ENCODE results near the gene ICAM5. TPM values are rescaled to one million over a fixed set of nuclear protein-coding genes. Genes with fewer than 3 reads are reported as not detected.

Gene ICAM5
- total and polyA plus RNA-seq, 8 donors = 0.08 to 0.30 (median 0.21) TPM; not detected in 1

DNA sequence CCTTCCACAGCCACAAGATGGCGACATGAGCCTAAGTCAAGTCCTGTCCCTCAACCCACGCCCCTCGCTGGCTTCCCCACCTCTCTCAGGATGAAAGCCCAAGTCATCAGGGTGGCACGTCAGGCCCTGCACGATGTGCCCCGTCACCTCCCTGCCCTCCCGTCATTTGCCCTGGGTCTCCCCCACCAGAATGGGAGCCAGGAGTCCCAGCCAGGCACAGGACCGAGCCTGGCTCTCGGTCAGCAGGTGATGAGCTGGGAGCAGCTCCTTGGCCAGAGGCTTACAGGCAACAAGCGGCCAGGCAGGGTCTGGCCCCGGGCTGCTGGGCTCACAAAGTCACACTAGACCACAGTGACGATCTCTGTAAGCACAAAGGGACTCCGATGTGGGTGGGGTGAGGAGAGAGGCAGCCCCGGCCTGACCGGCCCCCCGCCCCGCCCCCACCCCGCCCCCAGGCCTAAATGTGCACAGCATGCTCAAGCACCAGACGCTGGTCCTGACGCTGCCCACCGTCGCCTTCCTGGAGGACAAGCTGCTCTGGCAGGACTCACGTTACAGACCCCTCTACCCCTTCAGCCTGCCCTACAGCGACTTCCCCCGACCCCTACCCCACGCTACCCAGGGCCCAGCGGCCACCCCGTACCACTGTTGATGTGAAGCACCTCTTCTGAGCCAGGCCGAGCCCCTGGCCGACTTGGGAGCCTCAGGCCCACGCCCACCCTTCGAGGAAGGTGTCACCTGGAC is 30.4 kb upstream of the ICAM5 start:
- TF ChIP-seq, protein P1, sequence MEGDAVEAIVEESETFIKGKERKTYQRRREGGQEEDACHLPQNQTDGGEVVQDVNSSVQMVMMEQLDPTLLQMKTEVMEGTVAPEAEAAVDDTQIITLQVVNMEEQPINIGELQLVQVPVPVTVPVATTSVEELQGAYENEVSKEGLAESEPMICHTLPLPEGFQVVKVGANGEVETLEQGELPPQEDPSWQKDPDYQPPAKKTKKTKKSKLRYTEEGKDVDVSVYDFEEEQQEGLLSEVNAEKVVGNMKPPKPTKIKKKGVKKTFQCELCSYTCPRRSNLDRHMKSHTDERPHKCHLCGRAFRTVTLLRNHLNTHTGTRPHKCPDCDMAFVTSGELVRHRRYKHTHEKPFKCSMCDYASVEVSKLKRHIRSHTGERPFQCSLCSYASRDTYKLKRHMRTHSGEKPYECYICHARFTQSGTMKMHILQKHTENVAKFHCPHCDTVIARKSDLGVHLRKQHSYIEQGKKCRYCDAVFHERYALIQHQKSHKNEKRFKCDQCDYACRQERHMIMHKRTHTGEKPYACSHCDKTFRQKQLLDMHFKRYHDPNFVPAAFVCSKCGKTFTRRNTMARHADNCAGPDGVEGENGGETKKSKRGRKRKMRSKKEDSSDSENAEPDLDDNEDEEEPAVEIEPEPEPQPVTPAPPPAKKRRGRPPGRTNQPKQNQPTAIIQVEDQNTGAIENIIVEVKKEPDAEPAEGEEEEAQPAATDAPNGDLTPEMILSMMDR (IDR thresholded peaks at IDR 0.05) = peak in 3 of 4 donors; percentile 56 to 68 (median 59)
- peaks cover 0 to 5% (median 4%) of the 10 kb centered on the region in 3 donors for H3K36me3 ChIP-seq
- FAIRE-seq (no peak), ATAC-seq (peak; percentile 56 to 85 (median 77)), DNase-seq (peak; percentile 75 to 88 (median 83))
- intact Hi-C loops (cut with DNase I) = loop anchor here in 1 of 3 donors (5.0 kb wide), 1 partner anchor 327 kb away; no protein-coding TSS in a partner anchor
- H3K9me3 ChIP-seq = no peaks in the 10 kb centered on the region
- no peaks in the 10 kb centered on the region for H3K4me1 ChIP-seq
- H3K27ac ChIP-seq = peak overlapping the region in 2 of 4 donors; percentile 4 to 27
- WGBS, 2 donors = 60 to 66% methylated on average over 32 of the region's 32 CpGs
- no peak overlapping the region for H3K4me3 ChIP-seq
- no peaks in the 10 kb centered on the region for H3K27me3 ChIP-seq

DNA sequence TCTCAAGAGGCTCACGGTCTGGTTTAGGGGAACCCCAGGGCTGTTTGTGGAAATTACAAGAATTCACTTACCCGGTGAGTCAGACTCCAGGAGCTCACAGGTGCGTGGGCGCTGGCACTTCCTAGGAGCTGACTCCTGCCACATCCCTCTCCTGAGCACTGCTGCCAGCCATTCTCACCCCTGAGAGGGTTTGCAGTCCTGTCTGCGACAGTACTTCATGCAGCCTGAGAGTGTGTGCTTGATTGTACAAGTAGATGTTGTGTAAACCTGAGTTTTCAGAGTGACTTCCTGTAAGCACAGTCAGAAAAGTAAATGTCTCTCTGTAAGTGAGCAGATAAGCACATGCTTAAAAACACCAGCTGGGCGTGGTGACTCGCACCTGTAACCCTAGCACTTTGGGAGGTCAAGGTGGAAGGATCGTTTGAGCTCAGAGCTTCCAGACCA is 29.6 kb upstream of the ICAM5 start:
- H3K27ac ChIP-seq = peak overlapping the region in 1 of 4 donors; percentile 27
- no peak for DNase-seq
- intact Hi-C loops (cut with DNase I) = no loop called here
- no peaks in the 10 kb centered on the region for H3K27me3 ChIP-seq
- no peak overlapping the region for H3K4me3 ChIP-seq
- WGBS, 2 donors = 72 to 80% methylated on average over 8 of the region's 8 CpGs
- ATAC-seq = peak in 3 of 4 donors; percentile 28 to 50 (median 29)
- TF ChIP-seq, protein P1 (IDR thresholded peaks at IDR 0.05) = no peak
- H3K4me1 ChIP-seq = no peaks in the 10 kb centered on the region
- no peaks in the 10 kb centered on the region for H3K9me3 ChIP-seq
- no peak for FAIRE-seq
- H3K36me3 ChIP-seq = peaks cover 0 to 5% (median 4%) of the 10 kb centered on the region in 3 donors

DNA sequence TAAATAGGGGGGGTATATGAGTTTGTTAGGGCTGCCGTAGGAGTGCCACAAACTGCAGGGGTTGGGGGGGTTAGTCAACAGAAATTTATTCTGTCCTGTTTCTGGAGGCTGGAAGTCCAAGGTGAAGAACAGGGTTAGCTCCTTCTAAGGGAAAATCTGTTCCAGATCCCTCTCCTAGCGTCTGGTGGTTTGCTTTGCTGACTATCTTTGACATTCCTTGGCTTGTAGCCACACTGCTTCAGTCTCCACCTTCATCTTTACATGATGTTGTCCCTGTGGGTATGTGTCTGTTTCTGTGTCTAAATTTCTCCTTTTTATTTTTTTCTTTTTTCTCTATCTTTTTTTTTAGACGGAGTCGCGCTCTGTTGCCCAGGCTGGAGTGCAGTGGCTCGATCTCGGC is 27.0 kb upstream of the ICAM5 start:
- no peaks in the 10 kb centered on the region for H3K27me3 ChIP-seq
- TF ChIP-seq, protein P1 (IDR thresholded peaks at IDR 0.05) = no peak
- H3K4me1 ChIP-seq = no peaks in the 10 kb centered on the region
- no peak for DNase-seq
- no peak overlapping the region for H3K4me3 ChIP-seq
- WGBS, 2 donors = 70 to 75% methylated on average over 7 of the region's 7 CpGs
- H3K9me3 ChIP-seq = no peaks in the 10 kb centered on the region
- H3K36me3 ChIP-seq = peaks cover 0 to 4% (median 0%) of the 10 kb centered on the region in 3 donors
- no peak for ATAC-seq
- intact Hi-C loops (cut with DNase I) = no loop called here
- H3K27ac ChIP-seq = no peak overlapping the region
- FAIRE-seq = no peak

DNA sequence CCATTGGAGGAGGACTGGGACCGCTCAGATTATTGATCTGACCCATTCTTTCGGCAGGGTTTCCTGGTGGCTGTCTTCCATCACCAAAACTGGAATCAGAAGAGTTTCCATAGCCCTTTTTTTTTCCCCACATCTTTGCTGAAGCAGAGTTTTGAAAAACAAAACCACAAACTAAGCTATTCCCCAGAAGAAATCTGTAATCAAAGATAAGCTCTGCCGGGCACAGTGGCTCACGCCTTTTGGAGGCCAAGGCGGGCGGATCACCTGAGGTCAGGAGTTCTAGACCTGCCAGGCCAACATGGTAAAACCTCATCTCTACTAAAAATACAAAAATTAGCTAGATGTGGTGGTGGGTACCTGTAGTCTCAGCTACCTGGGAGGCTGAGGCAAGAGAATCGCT is 23.0 kb upstream of the ICAM5 start:
- 50 to 56% methylated on average over 7 of the region's 7 CpGs for WGBS, 2 donors
- Histone ChIP-seq H3K27ac (peak overlapping the region in 2 of 4 donors; percentile 34 to 39), H3K36me3 (no peaks in the 10 kb centered on the region), H3K4me3 (no peak overlapping the region), H3K4me1 (peaks cover 0 to 10% (median 6%) of the 10 kb centered on the region in 3 donors), H3K9me3 (no peaks in the 10 kb centered on the region), H3K27me3 (no peaks in the 10 kb centered on the region)
- DNase-seq (no peak), FAIRE-seq (no peak), ATAC-seq (no peak)
- intact Hi-C loops (cut with DNase I) = no loop called here
- TF ChIP-seq, protein P1 (IDR thresholded peaks at IDR 0.05) = no peak

DNA sequence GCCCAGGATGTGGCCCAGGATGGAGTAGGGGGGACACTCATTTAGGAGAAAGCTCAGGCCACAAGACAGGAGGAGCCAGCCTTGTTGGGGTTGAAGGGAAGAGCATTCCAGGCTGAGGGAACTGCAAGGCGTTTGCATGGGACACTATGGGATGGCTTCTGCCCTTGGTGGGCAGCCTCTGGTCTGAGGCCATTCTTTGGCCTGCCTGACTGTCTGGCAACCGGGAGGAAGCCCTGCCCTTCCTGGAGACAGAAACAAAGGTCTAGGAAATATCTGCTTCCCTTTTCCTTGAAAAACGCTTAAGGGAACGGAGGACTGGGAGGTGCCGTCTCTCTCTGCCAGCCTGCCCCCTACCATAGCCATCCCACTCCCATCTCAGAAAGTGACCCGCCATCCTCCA is 21.7 kb upstream of the ICAM5 start:
- Histone ChIP-seq H3K9me3 (no peaks in the 10 kb centered on the region), H3K27me3 (no peaks in the 10 kb centered on the region), H3K4me3 (no peak overlapping the region), H3K27ac (no peak overlapping the region), H3K4me1 (peaks cover 0 to 10% (median 6%) of the 10 kb centered on the region in 3 donors), H3K36me3 (no peaks in the 10 kb centered on the region)
- intact Hi-C loops (cut with DNase I) = loop anchor here in 1 of 3 donors (2.0 kb wide), 1 partner anchor 121 kb away; no protein-coding TSS in a partner anchor
- 60 to 68% methylated on average over 6 of the region's 6 CpGs for WGBS, 2 donors
- ATAC-seq (no peak), FAIRE-seq (no peak), DNase-seq (no peak)
- TF ChIP-seq, protein P1 (IDR thresholded peaks at IDR 0.05) = no peak

Data from pancreas (tissue), 10 donors.